HG03575 (cell line): ENCODE data around the gene CD52.

ENCODE experiments used
- ATAC-seq: cut with Tn5 transposase; IDR thresholded peaks from one replicate; pipeline ENCODE4 v1.9.1; 2021; ENCODE audit not compliant: unreplicated experiment, insufficient number of reproducible peaks, low FRiP score; ENCODE audit errors: extremely low read depth

Gene CD52, protein sequence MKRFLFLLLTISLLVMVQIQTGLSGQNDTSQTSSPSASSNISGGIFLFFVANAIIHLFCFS

DNA sequence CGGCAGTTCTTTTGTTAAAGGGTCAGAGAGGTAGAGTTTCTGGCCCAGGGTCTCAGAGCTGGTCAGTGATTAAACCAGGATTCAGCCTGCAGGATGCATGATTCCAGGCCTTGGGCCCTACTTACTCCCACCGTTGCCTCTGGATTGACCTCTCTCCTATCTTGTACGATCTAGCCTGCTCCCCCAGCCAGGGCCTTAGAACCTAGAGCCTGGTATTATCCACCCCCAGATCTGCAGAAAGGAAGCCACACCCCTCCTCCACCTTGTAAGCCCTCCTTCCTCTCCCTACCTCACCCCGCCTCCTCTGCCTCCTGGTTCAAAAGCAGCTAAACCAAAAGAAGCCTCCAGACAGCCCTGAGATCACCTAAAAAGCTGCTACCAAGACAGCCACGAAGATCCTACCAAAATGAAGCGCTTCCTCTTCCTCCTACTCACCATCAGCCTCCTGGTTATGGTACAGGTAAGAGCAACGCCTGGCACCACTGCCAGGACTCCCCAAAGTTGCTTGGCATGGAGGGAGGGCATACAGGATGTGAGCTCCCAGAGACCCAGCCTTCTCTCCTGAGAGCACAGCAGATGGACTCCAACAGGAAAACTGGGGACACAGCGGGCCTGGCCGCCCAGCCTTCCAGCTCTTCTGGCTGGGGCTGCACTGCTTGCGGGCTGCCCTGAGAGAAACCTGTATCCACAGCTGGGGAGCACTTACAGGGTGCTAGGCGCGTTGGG, at the start of gene CD52:
TSS of gene CD52 (plus strand) at position 347 of the 726 bp plus-strand sequence. CDS start at position 407, 60 bp downstream.
- ATAC-seq: no peak

- ATAC-seq: no peak
Measured at GRCh38 chr1:26268290-26269197, 49.2 kb upstream of the CD52 start.

- ATAC-seq: no peak
Measured at GRCh38 chr1:26269198-26269550, 48.6 kb upstream of the CD52 start.

GRCh38 chr1:26274801-26275425, 42.8 kb upstream of the CD52 start:
- no peak for ATAC-seq

DNA sequence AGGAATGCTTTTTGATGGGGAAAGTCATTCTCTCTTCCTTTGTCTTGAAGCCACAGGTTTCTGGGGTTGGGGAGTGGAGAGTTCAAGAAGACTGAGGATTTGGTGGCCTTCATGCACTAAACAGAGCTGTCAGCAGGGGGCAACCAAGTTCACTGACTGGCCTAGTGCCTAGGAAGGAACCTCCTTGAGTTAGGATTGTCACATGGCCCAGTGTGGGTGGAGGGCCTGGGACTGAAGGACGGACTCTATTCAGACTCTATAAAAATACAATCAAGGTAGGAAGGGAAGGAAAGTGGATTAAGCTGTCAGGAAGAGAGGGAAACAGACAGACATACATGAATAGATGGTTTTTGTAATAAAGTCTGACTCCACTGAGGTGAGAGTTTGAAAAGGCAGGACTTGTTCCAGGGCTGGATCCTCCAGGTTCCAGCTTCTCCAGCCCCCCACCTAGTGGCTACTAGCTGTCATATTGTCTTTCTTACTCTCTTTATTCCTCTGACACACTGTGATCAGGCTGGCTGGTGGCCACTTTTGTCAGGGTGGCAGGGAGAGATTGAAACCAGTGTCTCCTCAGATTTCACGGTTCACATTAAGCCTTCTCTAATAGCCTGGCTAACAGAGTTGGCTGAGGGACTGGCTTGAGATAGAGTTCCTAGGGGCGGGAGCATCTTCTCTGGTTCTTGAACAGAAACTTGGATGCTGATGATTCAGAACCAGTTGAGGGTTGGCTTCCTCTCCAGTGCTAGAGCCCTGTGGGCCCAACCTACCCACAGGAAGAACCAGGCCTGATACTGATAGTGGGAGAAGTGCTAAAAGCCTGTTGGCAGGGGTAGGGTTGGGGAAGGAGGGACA, 42.0 kb upstream of the CD52 start:
- ATAC-seq: no peak

DNA sequence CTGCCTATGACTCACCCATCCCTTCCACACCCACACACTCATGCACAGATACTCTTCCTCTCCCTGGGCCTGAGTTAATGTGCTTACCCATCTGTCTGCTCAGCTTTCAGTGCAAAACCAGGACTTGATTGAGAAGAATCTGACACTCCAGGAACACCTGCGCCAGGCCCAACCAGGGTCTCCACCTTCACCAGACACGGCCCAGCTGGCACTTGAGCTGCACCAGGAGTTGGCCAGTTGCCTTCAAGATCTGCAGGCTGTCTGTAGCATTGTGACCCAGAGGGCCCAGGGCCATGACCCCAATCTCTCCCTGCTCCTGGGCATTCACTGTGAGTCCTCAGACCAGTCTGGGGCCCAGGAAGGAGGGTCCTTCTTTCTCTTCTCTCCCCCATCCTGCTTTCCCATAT, 41.3 kb upstream of the CD52 start:
- ATAC-seq: no peak

GRCh38 chr1:26277261-26277661, 40.5 kb upstream of the CD52 start:
- ATAC-seq: no peak

GRCh38 chr1:26277719-26278118, 40.0 kb upstream of the CD52 start:
- ATAC-seq: no peak

DNA sequence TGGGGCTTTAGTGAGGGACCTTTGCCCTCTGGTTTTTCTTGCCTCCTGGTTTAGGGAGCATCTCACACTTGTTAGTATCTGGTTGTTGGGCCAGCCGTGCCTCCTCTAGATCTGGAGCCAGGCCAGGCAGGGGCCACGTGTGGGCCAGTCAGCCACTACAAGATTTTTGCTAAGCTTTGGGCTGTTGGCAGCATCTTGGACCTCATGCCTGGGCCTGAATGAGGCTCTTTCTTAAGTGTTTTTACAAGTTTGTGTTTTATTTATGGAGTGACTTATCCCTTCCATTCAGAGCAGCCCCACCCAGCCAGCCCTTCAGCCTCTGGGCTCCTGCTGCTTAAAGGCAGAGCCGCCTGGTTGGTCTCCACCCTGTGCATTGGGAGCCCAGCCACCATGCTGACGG, 39.5 kb upstream of the CD52 start:
- no peak for ATAC-seq

GRCh38 chr1:26278724-26279455, 38.9 kb upstream of the CD52 start:
- ATAC-seq: no peak

DNA sequence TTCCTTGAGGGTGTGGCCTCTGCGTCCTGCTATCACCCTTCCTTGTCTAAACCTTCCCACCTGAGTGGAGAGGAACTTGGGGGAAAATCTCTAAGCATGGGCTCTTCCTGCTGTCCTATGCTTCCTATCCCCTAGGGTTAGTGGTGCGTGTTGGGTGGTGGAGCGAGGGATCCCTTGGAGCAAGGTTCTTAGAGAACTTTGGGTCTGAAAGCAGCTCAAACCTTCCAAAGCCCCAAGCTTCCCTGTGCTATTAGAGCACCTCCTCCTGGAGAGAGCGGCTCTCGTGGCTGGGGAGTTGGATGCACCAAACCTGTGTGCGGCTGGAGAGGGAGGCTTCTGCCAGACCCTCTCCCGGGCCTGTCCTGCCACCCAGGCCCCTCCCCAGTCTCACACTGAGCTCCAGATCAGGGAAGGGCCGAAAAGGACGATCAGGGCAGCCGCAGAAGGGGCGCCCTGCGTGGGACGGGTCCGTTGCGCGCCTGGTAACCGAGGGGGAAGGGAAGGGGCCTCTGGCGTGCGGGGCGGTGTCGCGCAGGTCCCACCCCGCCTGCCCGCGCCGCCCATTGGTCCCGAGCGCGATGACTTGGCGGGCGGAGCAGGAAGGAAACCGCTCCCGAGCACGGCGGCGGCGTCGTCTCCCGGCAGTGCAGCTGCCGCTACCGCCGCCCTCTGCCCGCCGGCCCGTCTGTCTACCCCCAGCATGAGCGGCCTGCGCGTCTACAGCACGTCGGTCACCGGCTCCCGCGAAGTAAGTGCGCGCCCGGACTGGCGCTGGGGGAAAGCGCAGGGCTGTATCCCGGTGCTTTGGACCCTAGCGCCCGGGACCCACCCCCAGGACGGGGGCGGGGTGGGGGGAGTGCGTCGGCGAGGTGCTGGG, 38.1 kb upstream of the CD52 start, which contains the start of gene SH3BGRL3:
TSS of gene SH3BGRL3 (plus strand) at position 631 of the 877 bp plus-strand sequence. CDS start at position 701, 70 bp downstream.
- no peak for ATAC-seq

DNA sequence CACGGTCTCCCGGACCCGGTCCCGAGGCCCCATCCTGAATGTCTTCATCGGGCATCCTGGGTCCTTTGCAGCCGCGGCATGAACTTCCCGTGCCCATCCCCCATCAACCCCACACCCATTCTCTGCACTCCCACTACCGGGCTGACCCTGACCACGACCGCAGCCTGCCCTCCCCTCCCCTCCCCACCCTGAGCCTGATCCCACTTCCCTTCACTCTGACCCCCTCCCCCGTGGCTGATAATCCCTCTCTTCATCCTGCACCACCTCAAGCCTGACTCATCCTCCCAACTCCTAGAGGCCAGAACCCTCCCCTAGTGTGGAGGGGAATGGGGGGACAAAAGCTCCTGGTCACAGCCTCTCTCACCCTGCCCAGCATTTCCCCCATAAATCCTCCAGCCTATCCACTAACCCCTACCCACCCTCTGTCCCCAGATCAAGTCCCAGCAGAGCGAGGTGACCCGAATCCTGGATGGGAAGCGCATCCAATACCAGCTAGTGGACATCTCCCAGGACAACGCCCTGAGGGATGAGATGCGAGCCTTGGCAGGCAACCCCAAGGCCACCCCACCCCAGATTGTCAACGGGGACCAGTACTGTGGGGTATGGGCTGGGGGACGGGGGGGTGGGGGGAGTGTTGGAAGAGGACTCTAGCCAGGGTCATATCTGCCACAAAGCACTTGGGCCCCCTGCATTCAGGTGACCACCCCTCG, 37.3 kb upstream of the CD52 start:
- ATAC-seq: no peak

- ATAC-seq: no peak
Measured at GRCh38 chr1:26281091-26281958, 36.4 kb upstream of the CD52 start.

DNA sequence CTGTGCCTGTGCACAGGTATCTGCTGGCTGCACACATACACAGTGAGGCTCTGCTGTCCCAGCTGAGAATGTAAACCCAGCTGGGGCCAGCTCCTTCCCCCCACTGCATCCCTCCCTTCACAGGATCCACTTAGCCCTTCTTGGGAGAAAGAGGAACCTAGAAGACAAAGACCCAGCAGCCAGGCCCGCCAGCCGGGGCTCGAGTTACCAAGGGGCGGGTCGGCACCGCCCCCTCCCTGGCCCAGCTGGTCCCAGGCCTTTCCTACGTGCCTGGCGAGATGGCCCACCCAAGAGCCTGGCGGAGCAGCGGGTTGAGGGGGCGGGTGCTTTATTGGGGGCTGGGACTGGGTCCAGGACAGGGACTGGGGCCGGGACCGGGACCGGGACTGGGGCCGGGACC, 35.8 kb upstream of the CD52 start:
- no peak for ATAC-seq

DNA sequence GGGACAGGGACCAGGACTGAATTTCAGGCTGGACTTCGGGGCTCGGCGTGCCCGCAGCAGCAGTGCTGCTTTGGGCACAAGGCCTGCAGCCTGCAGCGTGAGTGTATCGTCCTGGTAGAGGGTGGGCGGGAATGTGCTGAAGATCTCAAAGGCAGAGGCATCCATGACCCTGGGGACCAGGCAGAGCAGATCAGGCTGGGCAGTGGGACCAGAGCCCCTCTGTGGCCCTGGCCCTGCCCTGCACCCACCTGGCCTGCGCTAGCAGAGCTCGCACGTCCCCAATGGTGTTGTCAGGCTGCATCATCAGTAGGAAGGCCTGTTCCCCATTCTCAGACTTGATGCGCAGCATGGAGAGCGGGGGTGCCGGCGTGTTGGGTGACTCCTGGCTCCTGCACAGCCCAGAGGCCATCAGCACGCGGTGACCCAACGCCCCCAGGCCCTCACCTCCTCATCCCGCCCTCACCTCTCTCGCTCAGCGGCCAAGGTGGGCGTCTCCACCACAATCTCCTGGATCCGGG, 35.3 kb upstream of the CD52 start:
- ATAC-seq: no peak
